Activated T-cell treated with anti-CD3 and anti-CD28 coated beads for 1 hour (primary cell): ENCODE measurements around the gene MAP3K12.
A peak's percentile ranks its signal among the peaks of the same experiment; 100 is the strongest.
"Not testable (repeated sequence)": the region's sequence is repeated elsewhere in the genome, so short reads cannot be mapped to it uniquely, and the experiment has no call there.

Experiments used
- DNase-seq: peaks from one replicate; pipeline ENCODE4 v3.0.0-alpha.2; 2020; ENCODE audit warnings: low read depth

MAP3K12 gene

DNA sequence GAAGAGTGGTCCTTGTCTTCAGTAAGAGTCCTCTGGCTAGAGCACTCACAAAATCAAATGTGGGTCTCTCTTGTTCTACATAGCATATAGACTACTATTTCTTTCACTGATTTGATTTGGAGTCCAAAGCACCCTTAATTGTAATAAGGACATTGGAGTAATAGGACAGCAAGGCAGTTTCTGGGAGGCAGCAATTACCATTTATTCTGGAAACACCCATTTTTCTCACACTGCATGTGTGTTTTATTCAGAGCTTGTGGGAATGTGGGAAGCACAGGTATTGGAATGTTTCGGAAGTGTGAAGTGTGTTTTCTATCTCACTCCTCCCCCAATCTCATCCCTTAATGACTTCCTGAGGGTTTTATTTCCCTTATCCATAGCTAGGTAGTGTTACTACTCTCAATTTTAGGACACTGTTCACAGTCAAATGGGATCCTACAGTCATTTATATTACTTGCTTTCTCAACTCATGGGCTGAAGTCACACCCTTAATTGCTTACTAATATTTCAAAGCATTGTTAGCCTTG is 27.1 kb downstream of the MAP3K12 start:
- no peak for DNase-seq

DNA sequence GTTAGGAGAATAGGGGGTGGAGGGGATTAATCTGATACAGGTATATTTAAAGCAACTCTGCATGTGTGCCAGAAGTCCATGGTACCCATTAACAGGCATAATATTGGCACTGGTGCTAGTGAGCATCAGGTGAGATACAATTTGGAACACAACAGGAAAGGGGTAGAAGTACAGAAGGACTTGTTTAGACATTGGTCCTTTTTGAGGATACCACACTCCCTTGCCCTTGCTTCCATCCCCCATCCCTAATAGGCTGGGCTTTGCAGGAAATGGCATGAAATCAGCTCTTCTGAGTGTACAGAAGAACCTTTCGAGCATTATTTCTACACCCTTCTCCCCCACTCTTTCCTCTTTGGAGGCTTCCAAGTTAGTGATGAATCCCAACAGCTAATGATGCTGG is 31.0 kb downstream of the MAP3K12 start:
- no peak for DNase-seq

DNA sequence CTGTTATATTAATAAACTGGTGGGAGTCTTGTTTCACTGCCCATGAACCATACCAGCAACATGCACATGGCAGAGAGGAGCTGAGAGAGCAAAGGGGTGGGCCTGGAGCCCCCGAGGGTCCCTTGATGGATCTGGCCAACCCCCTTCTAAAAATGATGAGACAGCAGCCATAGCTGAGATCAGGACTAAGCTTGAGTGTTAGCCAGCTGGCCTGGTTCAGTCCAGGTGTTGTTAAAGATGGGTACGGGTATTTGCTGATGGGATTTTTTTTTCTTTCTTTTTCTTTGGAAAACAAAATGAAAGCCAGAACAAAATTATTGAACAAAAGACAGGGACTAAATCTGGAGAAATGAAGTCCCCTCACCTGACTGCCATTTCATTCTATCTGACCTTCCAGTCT is 31.4 kb downstream of the MAP3K12 start:
- no peak for DNase-seq

DNA sequence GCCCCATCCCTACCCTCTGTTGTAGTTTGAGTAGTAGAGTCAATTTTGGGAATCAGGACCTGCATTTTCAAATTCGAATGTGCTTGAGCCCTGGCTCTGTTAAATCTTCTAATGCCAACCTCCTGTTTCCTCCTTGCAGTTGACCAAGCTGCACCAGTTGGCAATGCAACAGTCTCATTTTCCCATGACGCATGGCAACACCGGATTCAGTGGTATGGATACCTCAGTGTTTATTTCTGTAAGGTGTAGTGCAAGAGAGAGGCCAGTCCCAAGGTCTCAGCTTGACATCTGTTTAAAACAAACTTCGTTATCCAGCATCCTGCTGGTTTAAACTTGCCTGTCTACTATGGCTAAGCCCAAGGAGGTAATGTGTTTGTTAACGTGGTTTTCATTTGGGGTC is 32.2 kb downstream of the MAP3K12 start:
- no peak for DNase-seq

DNA sequence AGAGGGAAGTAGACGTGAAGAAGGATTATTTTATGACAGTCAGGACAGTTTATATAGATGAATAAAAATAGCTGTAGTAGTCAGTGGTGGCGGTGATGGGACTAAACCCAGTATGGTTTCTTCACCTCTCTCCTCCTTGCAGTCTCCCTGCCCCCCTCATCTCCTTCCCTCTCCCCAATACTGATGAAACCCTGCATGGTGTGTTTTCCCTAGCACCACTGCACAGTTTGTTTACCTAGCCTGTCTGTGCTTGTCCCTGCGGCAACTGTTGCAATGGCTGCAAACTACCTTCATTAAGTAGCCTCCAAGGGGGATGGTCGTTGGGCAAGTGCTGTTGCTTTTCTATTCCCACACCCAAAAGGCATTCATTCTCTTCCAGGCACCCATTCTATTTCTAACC is 32.6 kb downstream of the MAP3K12 start:
- no peak for DNase-seq

DNA sequence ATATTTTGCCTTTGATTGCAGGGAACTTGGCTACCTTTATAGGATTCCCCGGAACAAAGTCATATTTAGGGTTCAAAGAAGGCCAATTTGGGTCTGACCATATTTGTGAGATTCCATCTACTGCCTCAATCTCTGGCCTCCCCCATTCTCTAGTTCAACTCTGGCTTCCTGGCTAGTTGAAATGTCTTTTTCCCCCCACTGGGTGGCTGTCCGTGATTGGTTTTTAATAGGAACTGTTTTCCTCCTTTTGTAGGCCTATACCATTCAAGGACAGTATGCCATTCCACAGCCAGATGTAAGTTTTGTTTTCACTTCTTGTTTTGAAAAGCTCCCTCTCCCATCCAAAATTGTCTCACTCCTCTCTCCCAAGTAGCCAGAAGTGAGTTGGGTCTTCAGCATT is 33.6 kb downstream of the MAP3K12 start:
- no peak for DNase-seq

DNA sequence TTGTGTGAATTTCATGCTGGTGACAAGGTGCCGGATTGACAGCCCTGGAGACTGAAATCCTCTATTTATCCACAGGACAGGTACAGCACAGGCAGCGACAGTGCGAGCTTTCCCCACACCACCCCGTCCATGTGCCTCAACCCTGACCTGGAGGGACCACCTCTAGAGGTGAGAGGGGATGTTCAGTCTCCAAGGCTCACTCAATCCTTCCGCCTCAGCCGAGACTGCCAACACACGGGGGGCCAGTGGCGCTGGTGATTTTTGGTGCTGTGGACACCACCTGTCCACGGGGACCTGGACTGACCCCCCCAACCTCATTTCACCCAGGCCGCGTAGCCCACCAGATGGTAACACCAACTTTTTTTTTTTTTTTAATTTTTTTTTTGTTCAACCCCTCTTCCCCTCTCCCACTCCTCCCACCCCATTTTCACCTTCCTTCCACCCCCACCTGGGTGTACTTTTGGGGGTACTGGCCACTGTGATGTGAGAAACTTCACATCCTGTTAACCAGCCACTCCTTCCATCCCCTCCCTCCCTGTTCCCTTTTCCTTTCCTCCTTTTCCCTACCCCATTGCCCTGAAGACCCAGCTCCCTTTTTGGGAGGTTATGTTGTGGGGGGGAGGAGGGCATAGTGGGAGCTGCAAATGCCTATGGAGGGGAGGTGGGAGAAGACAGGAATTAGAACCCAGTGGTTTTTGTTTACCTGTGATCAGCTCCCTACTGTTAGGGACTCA is 34.4 kb downstream of the MAP3K12 start:
- no peak for DNase-seq

DNA sequence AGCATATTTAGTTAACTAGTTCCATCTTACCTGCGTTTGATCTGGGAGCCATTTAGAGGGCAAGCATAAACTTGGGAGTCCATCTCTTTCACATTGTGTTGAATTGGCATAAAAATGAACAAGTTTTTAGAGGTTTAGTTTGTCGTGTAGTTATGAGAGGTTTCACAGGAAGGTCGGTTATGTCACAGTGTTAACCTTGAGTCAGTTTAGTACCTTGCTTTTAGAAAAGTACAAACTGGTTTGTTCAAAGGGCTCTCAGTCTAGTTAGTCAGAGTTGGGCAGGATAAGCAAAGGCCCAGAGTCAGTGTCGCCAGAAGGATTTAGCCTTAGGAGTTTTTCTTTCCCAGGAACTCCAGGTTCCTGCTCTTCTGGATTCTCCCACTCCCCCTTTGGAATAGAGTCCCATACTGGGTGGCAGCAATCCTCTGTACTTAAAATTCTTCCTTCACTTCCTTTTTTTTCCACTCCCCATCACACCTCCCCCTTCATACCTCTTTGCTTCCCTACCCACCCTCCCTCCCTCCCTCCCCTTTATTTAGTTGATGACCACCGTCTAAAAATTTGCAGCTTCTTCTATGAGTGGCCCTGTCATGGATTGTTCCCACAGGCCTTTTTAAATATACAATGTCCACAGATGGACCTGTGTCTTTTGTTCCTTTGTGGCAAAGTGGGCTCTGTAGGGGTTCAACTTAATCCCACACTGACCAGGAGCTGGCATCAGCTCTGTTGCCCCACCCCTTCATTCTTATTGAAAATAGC is 35.3 kb downstream of the MAP3K12 start:
- DNase-seq = no peak

DNA sequence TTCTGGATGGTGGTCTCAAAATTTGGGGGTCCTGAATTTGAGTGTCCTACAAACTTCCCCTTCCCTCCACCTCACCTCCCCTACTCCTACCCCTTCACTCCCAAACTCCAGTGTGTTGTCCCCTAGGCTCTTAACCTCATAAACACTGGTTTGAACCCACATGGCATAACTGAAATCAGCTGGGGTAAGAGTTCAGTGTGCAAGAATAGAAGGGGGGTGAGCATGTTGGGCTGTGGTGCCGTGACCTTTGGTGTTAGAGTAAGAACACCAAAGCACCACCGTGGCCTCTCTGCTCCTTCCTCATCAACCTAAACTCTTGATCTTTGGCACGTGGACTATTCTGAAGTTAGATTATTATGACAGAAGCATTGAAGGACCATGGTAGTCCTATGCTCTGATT is 36.3 kb downstream of the MAP3K12 start:
- no peak for DNase-seq

DNA sequence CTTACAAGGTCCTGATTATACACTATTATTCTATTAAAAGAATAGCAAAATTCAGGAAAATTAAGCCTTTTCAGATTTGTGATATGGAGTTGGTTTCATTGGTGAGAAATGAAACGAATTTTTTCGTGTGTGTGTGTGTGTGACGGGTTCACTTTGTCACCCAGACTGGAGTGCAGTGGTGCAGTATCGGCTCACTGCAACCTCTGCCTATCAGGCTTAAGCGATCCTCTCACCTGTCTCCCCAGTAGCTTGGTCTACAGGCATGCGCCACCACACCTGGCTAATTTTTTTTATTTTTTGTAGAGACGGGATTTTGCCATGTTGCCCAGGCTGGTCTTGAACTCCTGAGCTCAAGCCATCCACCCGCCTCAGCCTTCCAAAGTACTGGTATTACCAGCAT is 37.7 kb downstream of the MAP3K12 start:
- DNase-seq = no peak

DNA sequence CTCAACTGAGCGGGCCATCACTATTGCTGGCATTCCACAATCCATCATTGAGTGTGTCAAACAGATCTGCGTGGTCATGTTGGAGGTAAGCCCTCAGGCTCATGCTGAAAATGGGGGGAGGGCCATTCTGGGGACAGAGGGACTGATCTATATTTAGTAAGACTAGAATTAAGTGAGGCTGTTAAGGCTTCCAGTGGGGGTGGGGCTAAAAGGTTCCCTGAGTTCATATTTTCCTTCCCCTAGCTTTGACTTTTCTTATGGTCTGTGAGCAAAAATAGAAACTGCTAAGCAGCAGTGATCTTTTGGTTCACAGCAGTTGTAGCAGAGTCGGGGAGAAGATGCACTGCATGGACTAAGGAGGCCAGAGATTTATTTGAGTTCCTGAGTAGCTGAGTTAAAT is 38.2 kb downstream of the MAP3K12 start:
- no peak for DNase-seq

DNA sequence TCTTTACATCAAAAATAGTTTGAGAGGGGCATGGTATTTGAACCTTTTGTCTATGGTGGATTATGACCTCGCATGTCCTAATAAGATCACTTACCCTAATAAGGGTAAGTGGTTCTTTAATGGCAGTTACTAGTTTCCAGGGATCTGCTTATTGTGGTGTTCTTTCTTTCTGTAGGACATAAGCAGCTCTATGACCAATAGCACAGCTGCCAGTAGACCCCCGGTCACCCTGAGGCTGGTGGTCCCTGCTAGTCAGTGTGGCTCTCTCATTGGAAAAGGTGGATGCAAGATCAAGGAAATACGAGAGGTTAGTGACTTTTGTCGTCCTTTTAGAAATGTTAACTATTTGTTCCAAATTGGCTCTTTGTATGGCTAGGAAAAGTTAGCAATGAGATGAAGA is 40.2 kb downstream of the MAP3K12 start:
- DNase-seq = no peak

DNA sequence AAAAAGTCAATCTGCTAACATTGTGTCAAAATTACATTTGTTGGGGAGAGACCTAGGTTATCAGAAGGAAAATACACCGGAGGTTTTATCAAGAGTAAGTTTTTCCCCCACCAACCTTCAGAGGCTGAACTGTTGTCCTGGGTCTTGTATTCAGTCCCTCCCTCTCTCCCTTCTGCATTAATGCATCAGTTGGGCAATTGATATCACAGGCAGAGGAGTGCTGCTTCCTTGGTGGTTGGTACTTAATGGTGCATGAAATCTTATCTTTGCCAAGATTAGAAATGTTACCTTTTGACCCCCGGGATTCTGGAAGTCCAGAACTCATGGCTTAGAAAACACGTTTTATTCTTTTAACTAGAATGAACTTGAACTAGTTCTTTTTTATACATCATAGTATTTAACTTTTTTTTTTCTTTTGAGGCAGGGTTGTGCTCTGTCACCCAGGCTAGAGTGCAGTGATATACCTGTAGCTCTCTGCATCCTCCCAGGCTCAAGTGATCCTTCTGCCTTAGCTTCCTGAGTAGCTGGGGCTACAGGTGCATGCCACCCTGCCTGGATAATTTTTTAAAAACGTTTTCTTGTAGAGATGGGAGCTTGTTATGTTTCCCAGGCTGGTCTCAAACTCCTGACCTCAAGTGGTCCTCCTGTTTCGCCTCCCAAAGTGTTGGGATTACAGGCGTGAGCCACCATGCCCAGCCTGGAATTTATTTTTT is 42.4 kb downstream of the MAP3K12 start:
- no peak for DNase-seq

DNA sequence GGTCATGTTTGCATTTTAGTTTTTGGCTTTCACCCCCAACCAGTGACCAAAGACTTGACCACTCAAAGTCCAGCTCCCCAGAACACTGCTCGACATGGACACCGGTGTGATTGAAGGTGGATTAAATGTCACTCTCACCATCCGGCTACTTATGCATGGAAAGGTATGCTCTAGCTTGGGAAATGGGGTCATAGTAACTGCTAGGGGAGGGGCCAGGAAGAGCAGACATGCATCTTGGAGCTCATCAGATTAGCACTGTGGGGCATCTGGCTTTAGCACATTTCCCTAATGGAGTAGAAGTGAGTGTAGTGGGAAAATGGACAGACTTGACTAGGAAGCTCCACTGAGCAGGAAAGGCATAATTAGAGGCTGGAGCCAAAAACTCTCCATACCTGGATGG is 44.6 kb downstream of the MAP3K12 start:
- DNase-seq = no peak

DNA sequence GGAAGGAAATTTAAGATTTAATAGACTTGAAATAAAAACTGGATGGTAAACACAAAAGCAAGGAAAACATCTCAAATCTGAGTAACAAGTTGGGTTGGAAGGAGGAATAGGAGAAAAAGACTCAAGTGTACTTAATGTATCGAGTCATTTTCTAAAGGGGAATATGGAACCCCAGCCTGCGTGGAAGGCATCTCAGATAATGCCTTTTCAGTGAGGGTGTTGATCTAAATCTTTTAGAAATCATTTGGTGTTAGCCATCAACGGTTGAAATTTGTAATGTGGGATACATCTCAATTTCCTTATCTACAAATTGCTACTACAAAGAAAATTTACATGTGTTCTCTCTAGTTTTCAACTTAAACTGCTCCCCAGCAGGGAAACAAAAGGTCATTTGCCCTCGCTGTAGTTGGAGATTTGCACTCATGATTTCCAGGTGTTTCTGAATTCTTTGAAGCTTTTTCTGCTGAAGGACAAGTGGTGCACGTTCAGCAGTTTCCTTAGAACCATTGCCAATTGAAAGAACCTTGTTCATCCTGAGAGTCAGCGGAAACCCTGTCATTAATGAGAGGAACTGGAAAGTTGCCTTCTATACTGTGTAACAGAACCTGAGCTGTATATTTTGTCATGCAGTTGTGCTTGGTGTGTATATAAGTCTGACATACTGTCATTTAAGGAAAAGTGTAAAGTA is 45.2 kb downstream of the MAP3K12 start:
- no peak for DNase-seq

DNA sequence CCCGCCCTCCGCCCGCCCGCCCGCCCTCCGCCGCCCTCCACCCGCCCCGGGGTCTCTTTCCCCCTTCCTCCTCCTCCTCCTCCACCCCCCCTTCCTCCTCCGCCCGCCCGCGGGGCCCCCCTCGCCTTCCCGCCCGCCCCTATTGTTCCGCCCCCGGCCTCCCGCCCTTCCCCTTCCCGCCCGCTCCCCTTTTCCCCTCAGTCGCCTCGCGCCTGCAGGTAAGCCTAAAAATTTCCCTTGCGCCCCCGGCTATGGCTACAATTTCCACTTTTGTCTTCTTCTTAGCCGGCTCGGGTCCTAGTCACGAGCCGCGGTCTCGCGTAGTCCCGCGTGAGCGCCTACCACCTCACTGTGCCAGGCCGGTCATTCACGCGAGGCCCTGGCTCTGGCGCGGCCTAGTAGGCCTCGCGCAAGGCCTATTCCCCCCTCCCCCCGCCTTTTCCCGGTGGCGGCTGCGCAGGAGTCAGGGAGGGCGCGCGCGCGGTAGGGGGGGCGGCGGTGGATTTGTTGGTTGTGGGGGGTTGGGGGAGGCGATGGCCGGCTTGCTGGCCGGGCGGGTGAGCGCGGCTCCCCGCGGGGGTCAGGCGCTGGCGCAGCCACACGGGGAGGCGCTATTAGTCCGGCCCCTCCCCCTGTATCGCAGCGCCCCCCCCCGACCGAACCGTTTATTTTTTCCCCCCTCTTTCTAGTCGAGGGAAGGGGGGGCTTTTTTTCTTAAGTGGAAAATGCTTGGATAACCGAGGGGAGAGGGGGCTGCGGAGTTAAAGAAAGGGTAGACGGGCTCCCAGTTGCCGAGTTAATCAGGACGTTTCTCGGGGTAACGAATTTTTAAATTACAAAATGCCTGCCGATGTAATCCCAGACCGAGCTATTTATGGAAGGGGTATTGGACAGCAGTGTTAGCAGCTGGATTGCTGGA is 46.8 kb downstream of the MAP3K12 start:
- DNase-seq = peak; percentile 74

DNA sequence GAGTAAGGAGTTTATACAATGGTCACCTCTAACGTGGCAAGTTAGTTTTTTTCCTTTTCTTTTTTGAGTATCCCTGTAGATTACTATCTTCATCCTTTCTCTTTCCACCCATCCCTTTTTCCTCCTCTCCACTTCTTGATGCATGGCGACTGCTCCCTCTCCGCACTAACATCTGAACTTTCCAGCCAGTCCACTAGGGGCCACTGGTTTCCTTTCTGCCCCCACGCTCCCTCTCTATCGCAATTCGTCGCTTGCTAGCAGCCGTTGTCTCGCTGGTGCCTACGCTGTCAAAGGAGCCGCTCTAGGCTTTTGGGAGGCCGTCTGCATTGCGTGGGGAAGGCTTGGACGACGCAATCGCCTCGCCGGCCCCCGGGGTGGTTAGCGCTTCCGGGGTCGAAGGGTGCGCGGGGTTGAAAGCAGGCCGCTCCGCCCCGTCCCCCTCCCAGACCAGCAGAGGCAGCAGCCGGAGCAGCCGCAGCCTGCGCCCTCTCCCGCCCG is 47.5 kb downstream of the MAP3K12 start, which contains the start of gene PCBP2:
Gene PCBP2 (plus strand): TSS at position 442 of the 498 bp plus-strand sequence. CDS start 2,699 bp downstream, outside the sequence.
- DNase-seq = peak; percentile 94

DNA sequence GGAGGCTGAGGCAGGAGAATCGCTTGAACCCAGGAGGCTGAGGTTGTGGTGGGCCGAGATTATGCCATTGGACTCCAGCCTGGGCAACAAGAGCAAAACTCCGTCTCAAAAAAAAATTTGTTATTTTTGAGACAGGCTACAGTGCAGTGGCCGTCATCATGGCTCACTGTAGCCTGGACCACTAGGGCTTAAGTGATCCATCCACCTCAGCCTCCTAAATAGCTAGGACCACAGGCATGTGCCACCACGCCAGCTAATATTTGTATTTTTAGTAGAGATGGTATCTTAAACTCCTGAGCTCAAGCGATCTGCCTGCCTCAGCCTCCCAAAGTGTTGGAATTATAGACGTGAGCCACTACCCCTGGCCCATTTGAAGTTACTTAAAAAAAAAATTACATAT is 48.3 kb downstream of the MAP3K12 start:
- no peak for DNase-seq

DNA sequence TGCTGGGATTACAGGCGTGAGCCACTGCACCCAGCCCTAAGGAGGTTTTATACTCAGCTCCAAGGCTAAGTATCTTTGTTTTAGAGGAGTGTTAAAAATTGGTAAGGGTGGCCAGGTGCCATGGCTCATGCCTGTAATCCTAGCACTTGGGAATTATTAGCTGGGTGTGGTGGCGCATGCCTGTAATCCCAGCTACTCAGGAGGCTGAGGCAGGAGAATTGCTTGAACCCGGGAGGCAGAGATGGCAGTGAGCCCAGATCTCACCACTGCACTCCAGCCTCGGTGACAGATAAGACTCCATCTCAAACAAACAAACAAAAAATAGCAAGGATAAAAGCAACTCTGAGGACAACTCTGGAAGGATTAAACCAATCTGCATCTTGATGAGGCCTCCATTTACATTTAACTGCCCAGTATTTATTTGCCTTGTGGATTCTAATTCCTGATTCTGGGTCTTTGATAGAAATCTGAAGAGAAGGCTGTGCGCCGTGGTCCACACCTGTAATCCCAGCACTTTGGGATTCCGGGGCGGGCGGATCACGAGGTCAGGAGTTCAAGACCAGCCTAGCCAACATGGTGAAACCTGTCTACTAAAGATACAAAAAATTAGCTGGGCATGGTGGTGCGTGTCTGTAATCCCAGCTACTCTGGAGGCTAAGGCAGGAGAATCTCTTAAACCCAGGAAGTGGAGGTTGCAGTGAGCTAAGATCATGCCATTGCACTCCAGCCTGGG is 54.5 kb downstream of the MAP3K12 start:
- not testable (repeated sequence) for DNase-seq

DNA sequence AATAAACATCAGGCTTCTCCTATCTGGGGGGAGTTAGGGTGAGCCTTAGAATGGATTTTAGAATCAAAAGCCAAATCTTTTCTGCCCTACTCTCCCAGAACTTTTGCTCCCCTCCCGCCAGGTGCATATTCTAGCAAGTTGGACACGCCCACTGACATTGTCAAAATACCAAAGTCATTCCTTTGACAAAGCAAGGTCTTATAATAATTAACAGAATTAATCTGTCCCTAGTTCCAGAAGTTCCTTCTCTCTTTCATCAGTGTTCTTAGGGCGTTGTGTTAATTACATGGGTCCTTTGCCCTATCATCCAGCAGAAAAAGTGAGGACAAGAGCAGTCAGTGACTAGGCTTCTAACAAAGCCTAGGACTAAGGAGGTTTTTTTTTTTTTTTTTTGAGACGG is 55.3 kb downstream of the MAP3K12 start:
- DNase-seq = no peak
